ENCODE measurements around the gene LRRC10B.

LRRC10B gene

GRCh38 chr11:61553373-61554171, 45.0 kb downstream of the LRRC10B start:
- H3K4me3 ChIP-seq (replicated peaks; ENCODE audit: low read depth, low read length) = no peak overlapping the region
- no peak for TF ChIP-seq CTCF (IDR thresholded peaks at IDR 0.05; ENCODE audit: low read length, missing control alignments)
- DNase-seq (ENCODE audit: low read depth) = no peak

GRCh38 chr11:61554172-61554988, 45.8 kb downstream of the LRRC10B start:
- no peak overlapping the region for H3K4me3 ChIP-seq (replicated peaks; ENCODE audit: low read depth, low read length)
- TF ChIP-seq CTCF (IDR thresholded peaks at IDR 0.05; ENCODE audit: low read length, missing control alignments) = no peak
- no peak for DNase-seq (ENCODE audit: low read depth)

- no peak overlapping the region for H3K4me3 ChIP-seq (replicated peaks; ENCODE audit: low read depth, low read length)
- peak; percentile 3 for TF ChIP-seq CTCF (IDR thresholded peaks at IDR 0.05; ENCODE audit: low read length, missing control alignments)
- DNase-seq (ENCODE audit: low read depth) = no peak
Observed at GRCh38 chr11:61555051-61555969, 46.8 kb downstream of the LRRC10B start.

- H3K4me3 ChIP-seq (replicated peaks; ENCODE audit: low read depth, low read length) = no peak overlapping the region
- TF ChIP-seq CTCF (IDR thresholded peaks at IDR 0.05; ENCODE audit: low read length, missing control alignments) = no peak
- no peak for DNase-seq (ENCODE audit: low read depth)
Observed at GRCh38 chr11:61555978-61556377, 47.4 kb downstream of the LRRC10B start.

GRCh38 chr11:61556621-61557020, 48.1 kb downstream of the LRRC10B start:
- H3K4me3 ChIP-seq (replicated peaks; ENCODE audit: low read depth, low read length) = no peak overlapping the region
- no peak for DNase-seq (ENCODE audit: low read depth)
- no peak for TF ChIP-seq CTCF (IDR thresholded peaks at IDR 0.05; ENCODE audit: low read length, missing control alignments)
